Ovary (tissue), 9 donors: Measurements from ENCODE around the gene ITPR3. TPM values are rescaled to one million over a fixed set of nuclear protein-coding genes. Genes with fewer than 3 reads are reported as not detected.

Experiments used
- DNase-seq, 5 donors: peaks; one replicate each; pipeline ENCODE4 v3.0.0-alpha.2; 2019 to 2020
- H3K27ac ChIP-seq, 2 donors: fragments of 200-600 bp; one replicate each; pipeline versions ENCODE4 v1.5.1 to v1.8.0; 2019 to 2022
- H3K27me3 ChIP-seq: fragments of 200-600 bp; one replicate; pipeline ENCODE4 v1.8.0; 2022
- H3K36me3 ChIP-seq: fragments of 200-600 bp; sonication (generic); one replicate; pipeline ENCODE4 v1.5.1; 2019
- H3K4me1 ChIP-seq: one replicate; pipeline ENCODE4 v1.8.1; 2013; ENCODE audit warnings: mild to moderate bottlenecking, moderate library complexity; ENCODE audit not compliant: insufficient read depth
- H3K4me3 ChIP-seq: fragments of 200-600 bp; sonication (generic); one replicate; pipeline ENCODE4 v1.5.1; 2017
- H3K9me3 ChIP-seq, 2 donors: fragments of 200-600 bp in 1 of 2; sonication (generic) in 1 of 2; one replicate each; pipeline versions ENCODE4 v1.5.1 to v1.8.1; 2013 to 2019; ENCODE audit warnings: mild to moderate bottlenecking in 1 of 2, moderate library complexity in 1 of 2
- CTCF ChIP-seq, 3 donors: fragments of 450-650 bp in 2 of 3; fragments of 200-600 bp in 1 of 3; IDR thresholded peaks; one replicate each; pipeline versions ENCODE4 v1.5.1 to v1.8.0; 2016 to 2022; ENCODE audit warnings: antibody characterized with exemption in 3 of 3, mild to moderate bottlenecking in 1 of 3
- EP300 ChIP-seq: sonication (generic); formaldehyde crosslinking; IDR thresholded peaks from one replicate; pipeline ENCODE4 v1.6.1; 2017; ENCODE audit warnings: antibody characterized with exemption
- POLR2A ChIP-seq: fragments of 450-650 bp; IDR thresholded peaks from one replicate; pipeline ENCODE4 v1.6.1; 2017; ENCODE audit warnings: antibody characterized with exemption, mild to moderate bottlenecking, moderate library complexity
- WGBS, 3 donors: extraction: QIAGEN DNeasy Blood & Tissue Kit in 1 of 3; methylation state at CpG; one replicate each; pipeline versions ENCODE4 v1.1.5 to v1.1.7; 2013 to 2017; 5-methylcytosine and 5-hydroxymethylcytosine counted together
- intact Hi-C, 4 donors: fragments of 100-400 bp; cut with DNase I; formaldehyde crosslinking; loops; one replicate each; pipeline versions ENCODE4 v1.11.0 to v1.15.1; 2022 to 2023
- polyA plus RNA-seq, 2 donors: library from polyadenylated mRNA; stranded (reverse); fragments of 200-250 nt in 1 of 2; fragments of 350-450 nt in 1 of 2; fragmentation: Illumina TruSeq in 1 of 2; extraction: RNeasy Lipid Tissue Mini Kit (QIAGEN cat#74804) in 1 of 2; gene quantifications; one replicate each; pipeline ENCODE4 v1.2.3, GENCODE V29; 2013 to 2014
- total RNA-seq, 7 donors: library from RNA; depleted of rRNA in 2 of 7; stranded (reverse); fragments of >200 nt in 2 of 7; fragmentation: NEBNext Ultra II Directional in 3 of 7; extraction: Animal tissue kit (Norgen Biotek cat#: 25700) in 3 of 7; gene quantifications; one replicate each; pipeline versions ENCODE4 v1.1.0 to v1.2.4, GENCODE V29; 2016 to 2023
- donor health status: DM: no; HTN: no; CAD: no; lungs with moderate emphysema.
- donor health status: DM: no; HTN: no; CAD: no.
- donor health status: Bipolar disorder and iron deficiency.
- donor health status: DM: yes; HTN: yes; CAD: no.
- donor health status: DM: no; HTN: no; CAD: no.
- donor health status: DM: yes; HTN: yes; CAD: no.

The ITPR3 gene
- total and polyA plus RNA-seq, 9 donors = 3.6 to 31.1 (median 11.7) TPM

- DNase-seq = no peak
- no peak for TF ChIP-seq CTCF (IDR thresholded peaks at IDR 0.05)
- no peak for TF ChIP-seq EP300
- no peak for TF ChIP-seq POLR2A
- Histone ChIP-seq H3K9me3 (no peaks in the 10 kb centered on the region), H3K27me3 (no peaks in the 10 kb centered on the region), H3K36me3 (no peaks in the 10 kb centered on the region), H3K4me1 (peaks cover 4% of the 10 kb centered on the region), H3K27ac (no peak overlapping the region), H3K4me3 (no peak overlapping the region)
- WGBS, 3 donors = 83 to 92% (median 87%) methylated on average over 10 of the region's 10 CpGs
- intact Hi-C loops = loop anchor here in 2 of 4 donors (10.0 kb wide), 1 partner anchor 445 kb away; no protein-coding TSS in a partner anchor
These were observed 88.6 kb downstream of the ITPR3 start for GRCh38 chr6:33709605-33710295.

GRCh38 chr6:33710296-33711121 lies 89.4 kb downstream of the ITPR3 start:
- no peaks in the 10 kb centered on the region for H3K36me3 ChIP-seq
- no peak overlapping the region for H3K27ac ChIP-seq
- intact Hi-C loops = loop anchor here in 2 of 4 donors (10.0 kb wide), 1 partner anchor 444 kb away; no protein-coding TSS in a partner anchor
- no peaks in the 10 kb centered on the region for H3K9me3 ChIP-seq
- peaks cover 4% of the 10 kb centered on the region for H3K4me1 ChIP-seq
- 76 to 81% (median 78%) methylated on average over 15 of the region's 15 CpGs for WGBS, 3 donors
- DNase-seq = no peak
- H3K4me3 ChIP-seq = peak overlapping the region; percentile 76
- H3K27me3 ChIP-seq = no peaks in the 10 kb centered on the region
- TF ChIP-seq CTCF (IDR thresholded peaks at IDR 0.05) (no peak), EP300 (no peak), POLR2A (no peak)

- H3K9me3 ChIP-seq = no peaks in the 10 kb centered on the region
- TF ChIP-seq EP300 (no peak), CTCF (IDR thresholded peaks at IDR 0.05) (peak; percentile 35 to 82 (median 48)), POLR2A (peak; percentile 83)
- intact Hi-C loops = loop anchor here in 2 of 4 donors (10.0 kb wide), 1 partner anchor 443 kb away; no protein-coding TSS in a partner anchor
- H3K4me3 ChIP-seq = peak within 1 kb of the TSS; percentile 76
- H3K36me3 ChIP-seq = no peaks in the 10 kb centered on the region
- peaks cover 4% of the 10 kb centered on the region for H3K4me1 ChIP-seq
- peak; percentile 97 to 99 (median 98) for DNase-seq
- H3K27ac ChIP-seq = peak within 1 kb of the TSS; percentile 77 to 88
- WGBS, 3 donors = 1 to 3% (median 2%) methylated on average over 69 to 73 of the region's 73 CpGs
- H3K27me3 ChIP-seq = no peaks in the 10 kb centered on the region
These were observed 90.3 kb downstream of the ITPR3 start, which contains the start of gene UQCC2 for GRCh38 chr6:33711140-33712129. UQCC2 (minus strand) TSS chr6:33711700; CDS start chr6:33711686, 14 bp downstream.
